ENCODE data around the gene ABHD17A. TPM values are rescaled to one million over a fixed set of nuclear protein-coding genes. Genes with fewer than 3 reads are reported as not detected.

Gene ABHD17A
- total RNA-seq, 1 experiment from 2014 or later: 47.5 TPM

- no peak overlapping the region for H2AFZ ChIP-seq (ENCODE audit: low read length)
Measured at GRCh38 chr19:1904860-1905109, 19.5 kb upstream of the ABHD17A start.

More at GRCh38 chr19:1904860-1905109, 19.5 kb upstream of the ABHD17A start:
- no peaks in the 10 kb centered on the region for H4K20me1 ChIP-seq (ENCODE audit: control insufficient read depth, insufficient read depth, insufficient read length)
- no peak overlapping the region for H3T11ph ChIP-seq (ENCODE audit: low read length)
- no peak overlapping the region for H2BK20ac ChIP-seq (ENCODE audit: low read depth, low read length, poor library complexity, severe bottlenecking)
- H3K27me3 Mint-ChIP-seq (ENCODE audit: low read depth): no peaks in the 10 kb centered on the region
- H3K4me1 ChIP-seq (ENCODE audit: insufficient read depth, low read length): 0 out of 2 replicates have a peak, but pooled peaks cover 2% of the 10 kb centered on the region
- H3K14ac ChIP-seq (ENCODE audit: insufficient read depth, low read length): peak overlapping the region; percentile 86; the same call in 1 of the 2 replicates
- H4K91ac ChIP-seq (ENCODE audit: insufficient read length, low read depth, low read length): no peak overlapping the region
- peaks cover 6% of the 10 kb centered on the region for H3K23me2 ChIP-seq (ENCODE audit: insufficient read length, low read depth, low read length, poor library complexity, severe bottlenecking)
- no peak overlapping the region for H4K5ac ChIP-seq (ENCODE audit: insufficient read length, low read depth, low read length)
- H3K27ac Mint-ChIP-seq: peak overlapping the region; percentile 83 to 99 (median 85); a peak in 6 of 7 replicates
- H2AK5ac ChIP-seq (ENCODE audit: insufficient read length, low read length): no peak overlapping the region
- H3K18ac ChIP-seq (ENCODE audit: insufficient read length, low read depth, low read length): peak overlapping the region; percentile 78
- no peak overlapping the region for H3K56ac ChIP-seq (ENCODE audit: insufficient read length, low read depth, low read length)
- no CpG with 5 or more reads among the region's 8 CpGs for WGBS (ENCODE audit: extremely low coverage, insufficient read length, low lambda C conversion rate)
- H3K4ac ChIP-seq (ENCODE audit: low read depth, low read length): no peak overlapping the region; the same call in 1 of the 2 replicates
- peak overlapping the region; percentile 48 for H3K4me2 ChIP-seq (ENCODE audit: insufficient read depth, insufficient read length, low read length)
- H3K23ac ChIP-seq (ENCODE audit: insufficient read length, low read depth, low read length): no peak overlapping the region
- H2BK5ac ChIP-seq (ENCODE audit: insufficient read length, low read length): no peak overlapping the region
- DNase-seq: no peak
- peak overlapping the region; percentile 74 for H2BK120ac ChIP-seq (ENCODE audit: low read depth, low read length, poor library complexity, severe bottlenecking)
- peaks cover 11 to 17% of the 10 kb centered on the region in 2 experiments for H3K4me1 Mint-ChIP-seq
- H3K79me1 ChIP-seq (ENCODE audit: insufficient read depth, low read depth, low read length, poor library complexity, severe bottlenecking): no peaks in the 10 kb centered on the region
- no peaks in the 10 kb centered on the region for H3K9me3 ChIP-seq (ENCODE audit: control insufficient read depth, low read depth, low read length)
- no peak for TF ChIP-seq CTCF (conservative IDR thresholded peaks at IDR 0.05)
- no peak overlapping the region for H2BK15ac ChIP-seq (ENCODE audit: low read depth, low read length)
- H3K9ac ChIP-seq (ENCODE audit: extremely low read depth, insufficient read length, low read length): no peak overlapping the region
- no peaks in the 10 kb centered on the region; a peak in 2 of 5 replicates for H3K9me3 Mint-ChIP-seq
- peak overlapping the region; percentile 78 for H3K4me3 Mint-ChIP-seq
- peak overlapping the region; percentile 48 for H3K27ac ChIP-seq (ENCODE audit: insufficient read length, low read depth, low read length)
- peaks cover 5 to 8% (median 8%) of the 10 kb centered on the region in 3 experiments; a peak in 5 of 7 replicates for H3K36me3 Mint-ChIP-seq (ENCODE audit: insufficient read depth in 1 of 3, low read depth in 3 of 3)
- H3K79me2 ChIP-seq (ENCODE audit: insufficient read depth, low read length): peaks cover 11% of the 10 kb centered on the region; the same call in 1 of the 2 replicates
- no peaks in the 10 kb centered on the region for H3K27me3 ChIP-seq (ENCODE audit: insufficient read depth, low read length)
- H4K8ac ChIP-seq (replicated peaks; ENCODE audit: insufficient read length, low read depth, low read length): no peak overlapping the region
- no peak overlapping the region for H2BK12ac ChIP-seq (ENCODE audit: insufficient read length, low read depth, low read length)
